ENCODE results near the gene NIF3L1. TPM values are rescaled to one million over a fixed set of nuclear protein-coding genes. Genes with fewer than 3 reads are reported as not detected.

The NIF3L1 gene
- total and polyA plus RNA-seq, 10 of the 15 experiments (the other 5 are each of a cell fraction or from before 2014, with no cell fraction given) = 27.6 to 95.9 (median 53.8) TPM

DNA sequence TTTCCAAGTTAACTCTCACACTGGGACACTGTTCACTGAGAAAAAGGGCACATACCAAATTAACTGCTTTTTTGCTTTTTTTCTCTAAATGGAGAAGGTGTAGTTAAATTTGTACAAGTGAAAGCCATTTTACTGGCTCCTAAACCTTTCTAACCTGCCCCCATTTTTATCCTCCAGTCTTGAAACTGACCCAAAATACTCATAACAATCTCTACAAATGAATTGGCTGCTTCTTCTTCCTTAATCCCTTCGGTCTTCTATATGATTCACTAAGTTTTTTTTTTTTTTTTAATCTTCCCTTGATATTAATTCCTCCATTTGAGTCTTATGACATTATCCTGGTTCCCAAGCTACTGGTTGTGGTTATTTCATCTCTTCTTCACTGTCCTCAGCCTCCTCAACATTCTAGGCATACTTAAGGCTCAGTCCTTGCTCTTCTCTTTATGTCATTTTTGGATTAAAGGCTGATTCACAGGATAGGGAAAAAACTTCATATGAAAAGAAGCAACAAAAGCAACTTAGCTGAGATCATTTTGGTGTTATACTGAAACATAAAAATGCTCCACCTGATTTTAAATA lies 54.4 kb downstream of the NIF3L1 start:
- RAD21 ChIA-PET (ENCODE audit: unreplicated experiment) = interaction anchor here (1.0 kb wide), 2 partner anchors 124 to 234 kb away, joined by 3 read pairs; no protein-coding TSS in a partner anchor

More for the DNA sequence above, 54.4 kb downstream of the NIF3L1 start:
- H3K4me2 ChIP-seq (ENCODE audit: control insufficient read depth, insufficient read depth) = no peak overlapping the region
- ChIA-PET SMC1A (ENCODE audit: uncharacterized antibody, unreplicated experiment) (interaction anchor here (0.9 to 2.9 kb wide), 3 partner anchors 12 to 125 kb away, joined by 4 to 7 read pairs (median 4); no protein-coding TSS in a partner anchor), POLR2A (interaction anchor here (0.6 to 2.1 kb wide), 4 partner anchors 20 to 663 kb away, joined by 3 to 7 read pairs (median 5); partner anchors contain the start of gene ORC2), CTCF (interaction anchor here (0.9 to 1.2 kb wide), 4 partner anchors 18 to 125 kb away, joined by 3 to 6 read pairs (median 4); no protein-coding TSS in a partner anchor)
- BruUV-seq (replicated peaks) = TSS peak; percentile 16
- no peak overlapping the region for H3K9ac ChIP-seq (ENCODE audit: control insufficient read depth, insufficient read depth, low read length)
- FAIRE-seq (no peak), ATAC-seq (no peak), DNase-seq (ENCODE audit: low read depth, low spot score) (no peak)
- no peaks in the 10 kb centered on the region for H3K79me2 ChIP-seq (ENCODE audit: control insufficient read depth, insufficient read depth, low read length)
- no peaks in the 10 kb centered on the region for H4K20me1 ChIP-seq (ENCODE audit: control insufficient read depth, insufficient read depth)
- intact Hi-C loops (cut with micrococcal nuclease; ENCODE audit: unreplicated experiment) = no loop called here
- H3K36me3 ChIP-seq (ENCODE audit: control insufficient read depth in 2 of 2, insufficient read depth in 2 of 2, low read length in 1 of 2) = peaks cover 1 to 11% of the 10 kb centered on the region in 2 experiments
- H3K27me3 ChIP-seq (replicated peaks in 1 of 2; ENCODE audit: control insufficient read depth in 2 of 2, insufficient read depth in 2 of 2, low read length in 1 of 2) = no peaks in the 10 kb centered on the region
- H3K9me3 ChIP-seq (replicated peaks; ENCODE audit: control insufficient read depth, insufficient read depth, low read length) = no peaks in the 10 kb centered on the region
- TF ChIP-seq, protein P1, sequence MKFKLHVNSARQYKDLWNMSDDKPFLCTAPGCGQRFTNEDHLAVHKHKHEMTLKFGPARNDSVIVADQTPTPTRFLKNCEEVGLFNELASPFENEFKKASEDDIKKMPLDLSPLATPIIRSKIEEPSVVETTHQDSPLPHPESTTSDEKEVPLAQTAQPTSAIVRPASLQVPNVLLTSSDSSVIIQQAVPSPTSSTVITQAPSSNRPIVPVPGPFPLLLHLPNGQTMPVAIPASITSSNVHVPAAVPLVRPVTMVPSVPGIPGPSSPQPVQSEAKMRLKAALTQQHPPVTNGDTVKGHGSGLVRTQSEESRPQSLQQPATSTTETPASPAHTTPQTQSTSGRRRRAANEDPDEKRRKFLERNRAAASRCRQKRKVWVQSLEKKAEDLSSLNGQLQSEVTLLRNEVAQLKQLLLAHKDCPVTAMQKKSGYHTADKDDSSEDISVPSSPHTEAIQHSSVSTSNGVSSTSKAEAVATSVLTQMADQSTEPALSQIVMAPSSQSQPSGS (IDR thresholded peaks at IDR 0.05; ENCODE audit: low read length) = 0 out of 2 replicates have a peak, but pooled peaks have one; percentile 37
- TF ChIP-seq NBN (IDR thresholded peaks at IDR 0.05) (no peak), JUNB (IDR thresholded peaks at IDR 0.05) (peak; percentile 93), RUNX3 (IDR thresholded peaks at IDR 0.05; ENCODE audit: low read length) (peak; percentile 57), IRF4 (IDR thresholded peaks at IDR 0.05; ENCODE audit: low read depth, low read length) (peak; percentile 69; the same call in 1 of the 2 replicates), NFIC (IDR thresholded peaks at IDR 0.05; ENCODE audit: low read depth, low read length) (0 out of 2 replicates have a peak, but pooled peaks have one; percentile 35), RB1 (IDR thresholded peaks at IDR 0.05; ENCODE audit: borderline replicate concordance) (no peak), BCL11A (IDR thresholded peaks at IDR 0.05; ENCODE audit: low read depth, low read length) (peak; percentile 21; the same call in 1 of the 2 replicates)
- TF ChIP-seq, protein P2, sequence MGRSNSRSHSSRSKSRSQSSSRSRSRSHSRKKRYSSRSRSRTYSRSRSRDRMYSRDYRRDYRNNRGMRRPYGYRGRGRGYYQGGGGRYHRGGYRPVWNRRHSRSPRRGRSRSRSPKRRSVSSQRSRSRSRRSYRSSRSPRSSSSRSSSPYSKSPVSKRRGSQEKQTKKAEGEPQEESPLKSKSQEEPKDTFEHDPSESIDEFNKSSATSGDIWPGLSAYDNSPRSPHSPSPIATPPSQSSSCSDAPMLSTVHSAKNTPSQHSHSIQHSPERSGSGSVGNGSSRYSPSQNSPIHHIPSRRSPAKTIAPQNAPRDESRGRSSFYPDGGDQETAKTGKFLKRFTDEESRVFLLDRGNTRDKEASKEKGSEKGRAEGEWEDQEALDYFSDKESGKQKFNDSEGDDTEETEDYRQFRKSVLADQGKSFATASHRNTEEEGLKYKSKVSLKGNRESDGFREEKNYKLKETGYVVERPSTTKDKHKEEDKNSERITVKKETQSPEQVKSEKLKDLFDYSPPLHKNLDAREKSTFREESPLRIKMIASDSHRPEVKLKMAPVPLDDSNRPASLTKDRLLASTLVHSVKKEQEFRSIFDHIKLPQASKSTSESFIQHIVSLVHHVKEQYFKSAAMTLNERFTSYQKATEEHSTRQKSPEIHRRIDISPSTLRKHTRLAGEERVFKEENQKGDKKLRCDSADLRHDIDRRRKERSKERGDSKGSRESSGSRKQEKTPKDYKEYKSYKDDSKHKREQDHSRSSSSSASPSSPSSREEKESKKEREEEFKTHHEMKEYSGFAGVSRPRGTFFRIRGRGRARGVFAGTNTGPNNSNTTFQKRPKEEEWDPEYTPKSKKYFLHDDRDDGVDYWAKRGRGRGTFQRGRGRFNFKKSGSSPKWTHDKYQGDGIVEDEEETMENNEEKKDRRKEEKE (IDR thresholded peaks at IDR 0.05) = no peak
- in situ Hi-C loops (cut with MboI) = no loop called here
- no peak overlapping the region for H3K27ac ChIP-seq (ENCODE audit: control insufficient read depth, insufficient read depth)
- WGBS (ENCODE audit: insufficient coverage, insufficient replicate concordance, low lambda C conversion rate, missing lambda C conversion rate) = 7% methylated on average over 1 of the region's 1 CpG
- no peaks in the 10 kb centered on the region for H3K4me1 ChIP-seq (ENCODE audit: control insufficient read depth, insufficient read depth, low read length)
- no peak overlapping the region for H3K4me3 ChIP-seq
- no peak overlapping the region for H2AFZ ChIP-seq (ENCODE audit: control insufficient read depth, low read depth, low read length)
